SK-N-SH (cell line): ENCODE results near the gene CENPP.

ENCODE experiments used
- EP300 ChIP-seq, 2 experiments: IDR thresholded peaks; 2 replicates each; pipeline versions ENCODE4 v1.4.0 to v1.6.1; 2012; ENCODE audit warnings: borderline replicate concordance in 1 of 2, low read depth in 1 of 2, low read length in 1 of 2
- GATA2 ChIP-seq: sonication (generic); formaldehyde crosslinking; IDR thresholded peaks from 2 replicates; pipeline ENCODE4 v1.5.0; 2020; ENCODE audit warnings: mild to moderate bottlenecking, missing genetic modification reagents
- POLR2AphosphoS5 ChIP-seq: IDR thresholded peaks from 2 replicates; pipeline ENCODE4 v1.6.1; 2012; ENCODE audit warnings: low read depth, low read length
- RAD21 ChIP-seq: IDR thresholded peaks from 2 replicates; pipeline ENCODE4 v1.6.1; 2012; ENCODE audit warnings: mild to moderate bottlenecking, low read length
- RFX5 ChIP-seq: IDR thresholded peaks from 2 replicates; pipeline ENCODE4 v1.6.1; 2012; ENCODE audit warnings: mild to moderate bottlenecking, improper control_type of control experiment, low read length
- TAF1 ChIP-seq: IDR thresholded peaks from 2 replicates; pipeline ENCODE4 v1.6.1; 2012; ENCODE audit warnings: low read depth, mild to moderate bottlenecking, low read length, moderate library complexity, borderline replicate concordance
- TEAD4 ChIP-seq: IDR thresholded peaks from 2 replicates; pipeline ENCODE4 v1.4.0; 2012; ENCODE audit warnings: mild to moderate bottlenecking, borderline replicate concordance; ENCODE audit not compliant: insufficient read depth
- TF ChIP-seq, protein P1 (sequence below): fragments of 200-600 bp; sonication (generic); IDR thresholded peaks from 2 replicates; pipeline ENCODE4 v1.6.1; 2017; ENCODE audit warnings: antibody characterized with exemption, mild to moderate bottlenecking, moderate library complexity
- TF ChIP-seq, protein P2 (sequence below): IDR thresholded peaks from 2 replicates; pipeline ENCODE4; 2012

DNA sequence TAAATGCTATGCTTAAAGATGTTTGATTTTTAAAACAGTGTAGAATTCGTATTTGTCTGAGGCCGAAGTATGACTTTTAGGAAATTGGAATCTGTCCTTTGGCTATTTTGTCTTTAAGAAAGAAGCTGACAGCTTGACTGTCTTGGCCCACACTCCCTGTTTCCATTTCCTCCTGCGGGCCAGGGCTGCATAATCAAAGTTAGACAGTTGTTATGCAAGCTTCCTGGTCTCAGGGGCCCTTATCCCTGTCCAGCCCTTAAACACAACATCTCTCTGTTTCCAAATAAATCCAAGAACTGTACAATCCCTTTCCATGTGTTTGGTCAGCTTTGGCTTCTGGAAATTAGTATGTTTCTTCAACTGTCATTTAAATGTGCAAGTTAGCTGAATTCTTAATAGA, 264.6 kb downstream of the CENPP start:
- TF ChIP-seq TAF1, result no peak
- TF ChIP-seq, protein P1, sequence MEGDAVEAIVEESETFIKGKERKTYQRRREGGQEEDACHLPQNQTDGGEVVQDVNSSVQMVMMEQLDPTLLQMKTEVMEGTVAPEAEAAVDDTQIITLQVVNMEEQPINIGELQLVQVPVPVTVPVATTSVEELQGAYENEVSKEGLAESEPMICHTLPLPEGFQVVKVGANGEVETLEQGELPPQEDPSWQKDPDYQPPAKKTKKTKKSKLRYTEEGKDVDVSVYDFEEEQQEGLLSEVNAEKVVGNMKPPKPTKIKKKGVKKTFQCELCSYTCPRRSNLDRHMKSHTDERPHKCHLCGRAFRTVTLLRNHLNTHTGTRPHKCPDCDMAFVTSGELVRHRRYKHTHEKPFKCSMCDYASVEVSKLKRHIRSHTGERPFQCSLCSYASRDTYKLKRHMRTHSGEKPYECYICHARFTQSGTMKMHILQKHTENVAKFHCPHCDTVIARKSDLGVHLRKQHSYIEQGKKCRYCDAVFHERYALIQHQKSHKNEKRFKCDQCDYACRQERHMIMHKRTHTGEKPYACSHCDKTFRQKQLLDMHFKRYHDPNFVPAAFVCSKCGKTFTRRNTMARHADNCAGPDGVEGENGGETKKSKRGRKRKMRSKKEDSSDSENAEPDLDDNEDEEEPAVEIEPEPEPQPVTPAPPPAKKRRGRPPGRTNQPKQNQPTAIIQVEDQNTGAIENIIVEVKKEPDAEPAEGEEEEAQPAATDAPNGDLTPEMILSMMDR, result no peak
- no peak for TF ChIP-seq EP300 (IDR thresholded peaks at IDR 0.05; ENCODE audit: borderline replicate concordance in 1 of 2, low read depth in 1 of 2, low read length in 1 of 2)
- TF ChIP-seq, protein P2, sequence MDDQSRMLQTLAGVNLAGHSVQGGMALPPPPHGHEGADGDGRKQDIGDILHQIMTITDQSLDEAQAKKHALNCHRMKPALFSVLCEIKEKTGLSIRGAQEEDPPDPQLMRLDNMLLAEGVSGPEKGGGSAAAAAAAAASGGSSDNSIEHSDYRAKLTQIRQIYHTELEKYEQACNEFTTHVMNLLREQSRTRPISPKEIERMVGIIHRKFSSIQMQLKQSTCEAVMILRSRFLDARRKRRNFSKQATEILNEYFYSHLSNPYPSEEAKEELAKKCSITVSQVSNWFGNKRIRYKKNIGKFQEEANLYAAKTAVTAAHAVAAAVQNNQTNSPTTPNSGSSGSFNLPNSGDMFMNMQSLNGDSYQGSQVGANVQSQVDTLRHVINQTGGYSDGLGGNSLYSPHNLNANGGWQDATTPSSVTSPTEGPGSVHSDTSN, result no peak
- no peak for TF ChIP-seq GATA2 (CRISPR knock-in tag)
- TF ChIP-seq RFX5, result no peak
- TF ChIP-seq POLR2AphosphoS5, result no peak
- no peak for TF ChIP-seq RAD21
- no peak for TF ChIP-seq TEAD4
